HepG2 (cell line): Measurements from ENCODE around the gene TBC1D25. TPM values are rescaled to one million over a fixed set of nuclear protein-coding genes. Genes with fewer than 3 reads are reported as not detected.
A peak's percentile ranks its signal among the peaks of the same experiment; 100 is the strongest.

ENCODE experiments used
- CBX1 ChIP-seq: IDR thresholded peaks from one replicate; pipeline ENCODE4 v1.6.1; 2016; ENCODE audit warnings: antibody characterized with exemption, low read depth
- CREB1 ChIP-seq, 2 experiments: fragments of 450-650 bp in 1 of 2; IDR thresholded peaks; 2 replicates each; pipeline ENCODE4 v1.6.1; 2016 to 2017; ENCODE audit warnings: control low read depth in 1 of 2, mild to moderate bottlenecking in 1 of 2, missing compliant biosample characterization in 1 of 2, missing genetic modification characterization in 1 of 2
- HOXA3 ChIP-seq: sonication (generic); formaldehyde crosslinking; IDR thresholded peaks from 2 replicates; pipeline ENCODE4 v1.5.0; 2020; ENCODE audit warnings: missing genetic modification reagents
- KLF11 ChIP-seq: IDR thresholded peaks from 2 replicates; pipeline ENCODE4 v1.6.1; 2016; ENCODE audit warnings: missing compliant biosample characterization
- NAIF1 ChIP-seq: sonication (generic); formaldehyde crosslinking; IDR thresholded peaks from 2 replicates; pipeline ENCODE4 v1.5.0; 2020; ENCODE audit warnings: mild to moderate bottlenecking, missing genetic modification reagents, borderline replicate concordance
- NBN ChIP-seq: fragments of 450-650 bp; conservative IDR thresholded peaks from 2 replicates; pipeline ENCODE4 v1.6.1; 2017
- YY1 ChIP-seq: IDR thresholded peaks from 2 replicates; pipeline ENCODE4 v1.6.1; 2011; ENCODE audit warnings: low read length, low read depth, moderate library complexity, mild to moderate bottlenecking; ENCODE audit not compliant: insufficient read depth, insufficient replicate concordance
- ZNF589 ChIP-seq: sonication (generic); formaldehyde crosslinking; conservative IDR thresholded peaks from 2 replicates; pipeline ENCODE4 v1.8.0; 2022; ENCODE audit warnings: mild to moderate bottlenecking, moderate library complexity, missing genetic modification reagents
- polyA plus RNA-seq, 8 experiments: library from polyadenylated mRNA; depleted of rRNA in 3 of 8; stranded (reverse) in 7 of 8; unstranded in 1 of 8; fragments of >200 nt; fragmentation: Illumina TruSeq in 4 of 8; extraction: Trizol in 4 of 8; gene quantifications; 2 replicates each; pipeline versions ENCODE4 v1.2.1 to v1.2.3, GENCODE V29; 2011 to 2016; ENCODE audit warnings: low read depth in 4 of 8, missing spikeins in 1 of 8, mixed read lengths in 1 of 8; ENCODE audit not compliant: insufficient read depth in 1 of 8
- total RNA-seq, 5 experiments: library from RNA; depleted of rRNA; stranded (reverse); fragments of >200 nt; fragmentation: Illumina TruSeq; extraction: Trizol; gene quantifications; 2 replicates each; pipeline ENCODE4 v1.2.3, GENCODE V29; 2016; ENCODE audit warnings: low read depth in 1 of 5
- TF ChIP-seq, protein P1 (sequence below): sonication (generic); formaldehyde crosslinking; IDR thresholded peaks from 2 replicates; pipeline ENCODE4 v1.5.1; 2020; ENCODE audit warnings: mild to moderate bottlenecking, missing genetic modification reagents, moderate library complexity
- TF ChIP-seq, protein P2 (sequence below): sonication (generic); formaldehyde crosslinking; IDR thresholded peaks from 2 replicates; pipeline ENCODE4 v1.4.0; 2020; ENCODE audit warnings: mild to moderate bottlenecking, missing genetic modification reagents
- TF ChIP-seq, protein P3 (sequence below): sonication (generic); formaldehyde crosslinking; IDR thresholded peaks from 2 replicates; pipeline ENCODE4 v1.4.0; 2020; ENCODE audit warnings: missing genetic modification reagents
- TF ChIP-seq, protein P4 (sequence below), 2 experiments: fragments of 450-650 bp in 1 of 2; sonication (generic) in 1 of 2; formaldehyde crosslinking; IDR thresholded peaks; 2 replicates each; pipeline versions ENCODE4 v1.5.0 to v1.8.0; 2020 to 2022; ENCODE audit warnings: mild to moderate bottlenecking in 1 of 2, missing genetic modification reagents in 1 of 2
- TF ChIP-seq, protein P5 (sequence below), 2 experiments: sonication (generic) in 1 of 2; formaldehyde crosslinking in 1 of 2; IDR thresholded peaks; 2 replicates each; pipeline versions ENCODE4 v1.6.1 to v1.9.0; 2014 to 2022; ENCODE audit warnings: antibody characterized with exemption in 1 of 2, borderline replicate concordance in 1 of 2, inconsistent platforms in 1 of 2, low read depth in 1 of 2, missing genetic modification reagents in 1 of 2

The TBC1D25 gene
- total and polyA plus RNA-seq, 2 of the 13 experiments (the other 11 are each of a cell fraction or from before 2014, with no cell fraction given) = 3.5 to 4.7 TPM

DNA sequence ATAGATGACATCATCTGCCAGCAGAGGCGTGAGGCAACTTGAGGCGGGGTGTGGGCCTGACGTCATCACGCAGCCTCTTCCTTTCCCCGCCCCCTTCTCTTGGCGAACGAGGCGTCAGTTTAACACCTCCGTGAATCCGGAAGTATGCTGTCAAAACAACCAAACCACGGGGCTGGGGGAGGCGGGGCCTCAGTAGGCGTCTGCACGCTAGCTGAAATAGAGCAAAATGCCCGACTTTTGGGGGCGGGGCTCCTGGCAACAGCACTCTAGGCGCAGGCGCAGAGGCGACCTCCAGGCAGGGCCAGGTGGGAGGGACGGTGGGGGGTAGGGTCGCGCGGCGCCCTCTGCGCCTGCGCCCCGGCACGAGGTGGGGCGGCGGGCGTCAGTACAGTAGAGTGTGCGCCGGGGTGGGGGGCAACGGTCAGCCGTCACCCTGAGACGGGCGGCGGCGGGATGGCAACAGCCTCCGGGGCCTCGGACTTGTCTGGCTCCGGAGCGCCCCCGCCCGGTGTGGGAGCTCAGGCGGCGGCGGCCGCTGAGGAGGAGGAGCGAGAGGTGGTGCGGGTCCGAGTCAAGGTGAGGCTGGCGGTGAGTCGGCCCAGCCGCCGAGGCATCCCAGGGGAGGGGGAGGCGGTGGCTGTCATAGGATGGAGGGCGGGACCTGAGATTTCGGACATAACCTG lies at the start of gene TBC1D25 (continued):
- TF ChIP-seq, protein P1, sequence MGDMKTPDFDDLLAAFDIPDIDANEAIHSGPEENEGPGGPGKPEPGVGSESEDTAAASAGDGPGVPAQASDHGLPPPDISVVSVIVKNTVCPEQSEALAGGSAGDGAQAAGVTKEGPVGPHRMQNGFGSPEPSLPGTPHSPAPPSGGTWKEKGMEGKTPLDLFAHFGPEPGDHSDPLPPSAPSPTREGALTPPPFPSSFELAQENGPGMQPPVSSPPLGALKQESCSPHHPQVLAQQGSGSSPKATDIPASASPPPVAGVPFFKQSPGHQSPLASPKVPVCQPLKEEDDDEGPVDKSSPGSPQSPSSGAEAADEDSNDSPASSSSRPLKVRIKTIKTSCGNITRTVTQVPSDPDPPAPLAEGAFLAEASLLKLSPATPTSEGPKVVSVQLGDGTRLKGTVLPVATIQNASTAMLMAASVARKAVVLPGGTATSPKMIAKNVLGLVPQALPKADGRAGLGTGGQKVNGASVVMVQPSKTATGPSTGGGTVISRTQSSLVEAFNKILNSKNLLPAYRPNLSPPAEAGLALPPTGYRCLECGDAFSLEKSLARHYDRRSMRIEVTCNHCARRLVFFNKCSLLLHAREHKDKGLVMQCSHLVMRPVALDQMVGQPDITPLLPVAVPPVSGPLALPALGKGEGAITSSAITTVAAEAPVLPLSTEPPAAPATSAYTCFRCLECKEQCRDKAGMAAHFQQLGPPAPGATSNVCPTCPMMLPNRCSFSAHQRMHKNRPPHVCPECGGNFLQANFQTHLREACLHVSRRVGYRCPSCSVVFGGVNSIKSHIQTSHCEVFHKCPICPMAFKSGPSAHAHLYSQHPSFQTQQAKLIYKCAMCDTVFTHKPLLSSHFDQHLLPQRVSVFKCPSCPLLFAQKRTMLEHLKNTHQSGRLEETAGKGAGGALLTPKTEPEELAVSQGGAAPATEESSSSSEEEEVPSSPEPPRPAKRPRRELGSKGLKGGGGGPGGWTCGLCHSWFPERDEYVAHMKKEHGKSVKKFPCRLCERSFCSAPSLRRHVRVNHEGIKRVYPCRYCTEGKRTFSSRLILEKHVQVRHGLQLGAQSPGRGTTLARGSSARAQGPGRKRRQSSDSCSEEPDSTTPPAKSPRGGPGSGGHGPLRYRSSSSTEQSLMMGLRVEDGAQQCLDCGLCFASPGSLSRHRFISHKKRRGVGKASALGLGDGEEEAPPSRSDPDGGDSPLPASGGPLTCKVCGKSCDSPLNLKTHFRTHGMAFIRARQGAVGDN (CRISPR knock-in tag) = peak; percentile 79
- TF ChIP-seq, protein P2, sequence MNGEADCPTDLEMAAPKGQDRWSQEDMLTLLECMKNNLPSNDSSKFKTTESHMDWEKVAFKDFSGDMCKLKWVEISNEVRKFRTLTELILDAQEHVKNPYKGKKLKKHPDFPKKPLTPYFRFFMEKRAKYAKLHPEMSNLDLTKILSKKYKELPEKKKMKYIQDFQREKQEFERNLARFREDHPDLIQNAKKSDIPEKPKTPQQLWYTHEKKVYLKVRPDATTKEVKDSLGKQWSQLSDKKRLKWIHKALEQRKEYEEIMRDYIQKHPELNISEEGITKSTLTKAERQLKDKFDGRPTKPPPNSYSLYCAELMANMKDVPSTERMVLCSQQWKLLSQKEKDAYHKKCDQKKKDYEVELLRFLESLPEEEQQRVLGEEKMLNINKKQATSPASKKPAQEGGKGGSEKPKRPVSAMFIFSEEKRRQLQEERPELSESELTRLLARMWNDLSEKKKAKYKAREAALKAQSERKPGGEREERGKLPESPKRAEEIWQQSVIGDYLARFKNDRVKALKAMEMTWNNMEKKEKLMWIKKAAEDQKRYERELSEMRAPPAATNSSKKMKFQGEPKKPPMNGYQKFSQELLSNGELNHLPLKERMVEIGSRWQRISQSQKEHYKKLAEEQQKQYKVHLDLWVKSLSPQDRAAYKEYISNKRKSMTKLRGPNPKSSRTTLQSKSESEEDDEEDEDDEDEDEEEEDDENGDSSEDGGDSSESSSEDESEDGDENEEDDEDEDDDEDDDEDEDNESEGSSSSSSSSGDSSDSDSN (CRISPR knock-in tag) = peak; percentile 28; the same call in 1 of the 2 replicates
- TF ChIP-seq YY1 (peak; percentile 49), ZNF589 (CRISPR knock-in tag) (0 out of 2 replicates have a peak, but pooled peaks have one; percentile 45), CREB1 (IDR thresholded peaks at IDR 0.05) (peak; percentile 98), CREB1 (CRISPR knock-in tag; IDR thresholded peaks at IDR 0.05) (peak; percentile 86), NBN (no peak), NAIF1 (CRISPR knock-in tag) (no peak), CBX1 (no peak), HOXA3 (CRISPR knock-in tag) (peak; percentile 87), KLF11 (CRISPR knock-in tag) (no peak)
- TF ChIP-seq, protein P3, sequence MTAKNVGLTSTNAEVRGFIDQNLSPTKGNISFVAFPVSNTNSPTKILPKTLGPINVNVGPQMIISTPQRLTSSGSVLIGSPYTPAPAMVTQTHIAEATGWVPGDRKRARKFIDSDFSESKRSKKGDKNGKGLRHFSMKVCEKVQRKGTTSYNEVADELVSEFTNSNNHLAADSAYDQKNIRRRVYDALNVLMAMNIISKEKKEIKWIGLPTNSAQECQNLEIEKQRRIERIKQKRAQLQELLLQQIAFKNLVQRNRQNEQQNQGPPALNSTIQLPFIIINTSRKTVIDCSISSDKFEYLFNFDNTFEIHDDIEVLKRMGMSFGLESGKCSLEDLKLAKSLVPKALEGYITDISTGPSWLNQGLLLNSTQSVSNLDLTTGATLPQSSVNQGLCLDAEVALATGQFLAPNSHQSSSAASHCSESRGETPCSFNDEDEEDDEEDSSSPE = no peak; the same call in 1 of the 2 replicates
- TF ChIP-seq, protein P4, sequence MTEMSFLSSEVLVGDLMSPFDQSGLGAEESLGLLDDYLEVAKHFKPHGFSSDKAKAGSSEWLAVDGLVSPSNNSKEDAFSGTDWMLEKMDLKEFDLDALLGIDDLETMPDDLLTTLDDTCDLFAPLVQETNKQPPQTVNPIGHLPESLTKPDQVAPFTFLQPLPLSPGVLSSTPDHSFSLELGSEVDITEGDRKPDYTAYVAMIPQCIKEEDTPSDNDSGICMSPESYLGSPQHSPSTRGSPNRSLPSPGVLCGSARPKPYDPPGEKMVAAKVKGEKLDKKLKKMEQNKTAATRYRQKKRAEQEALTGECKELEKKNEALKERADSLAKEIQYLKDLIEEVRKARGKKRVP (CRISPR knock-in tag; IDR thresholded peaks at IDR 0.05) = no peak
- TF ChIP-seq, protein P5, sequence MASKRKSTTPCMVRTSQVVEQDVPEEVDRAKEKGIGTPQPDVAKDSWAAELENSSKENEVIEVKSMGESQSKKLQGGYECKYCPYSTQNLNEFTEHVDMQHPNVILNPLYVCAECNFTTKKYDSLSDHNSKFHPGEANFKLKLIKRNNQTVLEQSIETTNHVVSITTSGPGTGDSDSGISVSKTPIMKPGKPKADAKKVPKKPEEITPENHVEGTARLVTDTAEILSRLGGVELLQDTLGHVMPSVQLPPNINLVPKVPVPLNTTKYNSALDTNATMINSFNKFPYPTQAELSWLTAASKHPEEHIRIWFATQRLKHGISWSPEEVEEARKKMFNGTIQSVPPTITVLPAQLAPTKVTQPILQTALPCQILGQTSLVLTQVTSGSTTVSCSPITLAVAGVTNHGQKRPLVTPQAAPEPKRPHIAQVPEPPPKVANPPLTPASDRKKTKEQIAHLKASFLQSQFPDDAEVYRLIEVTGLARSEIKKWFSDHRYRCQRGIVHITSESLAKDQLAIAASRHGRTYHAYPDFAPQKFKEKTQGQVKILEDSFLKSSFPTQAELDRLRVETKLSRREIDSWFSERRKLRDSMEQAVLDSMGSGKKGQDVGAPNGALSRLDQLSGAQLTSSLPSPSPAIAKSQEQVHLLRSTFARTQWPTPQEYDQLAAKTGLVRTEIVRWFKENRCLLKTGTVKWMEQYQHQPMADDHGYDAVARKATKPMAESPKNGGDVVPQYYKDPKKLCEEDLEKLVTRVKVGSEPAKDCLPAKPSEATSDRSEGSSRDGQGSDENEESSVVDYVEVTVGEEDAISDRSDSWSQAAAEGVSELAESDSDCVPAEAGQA (IDR thresholded peaks at IDR 0.05; ENCODE audit: low read depth) = peak; percentile 77
- TF ChIP-seq, protein P5 (CRISPR knock-in tag; IDR thresholded peaks at IDR 0.05; ENCODE audit: borderline replicate concordance) = no peak
